Transverse colon (tissue), 4 donors: Measurements from ENCODE around the gene TECRL. TPM values are rescaled to one million over a fixed set of nuclear protein-coding genes. Genes with fewer than 3 reads are reported as not detected.

ENCODE experiments used
- DNase-seq: peaks from one replicate; pipeline ENCODE4 v3.0.0-alpha.2; 2019
- H3K27ac ChIP-seq, 4 donors: fragments of 200-600 bp; sonication (generic); 2 replicates each; pipeline ENCODE4 v1.5.1; 2016 to 2018; ENCODE audit warnings: inconsistent platforms in 4 of 4
- H3K27me3 ChIP-seq: fragments of 200-600 bp; sonication (generic); 2 replicates; pipeline ENCODE4 v1.5.1; 2017; ENCODE audit warnings: inconsistent platforms
- H3K36me3 ChIP-seq, 4 donors: fragments of 200-600 bp; sonication (generic); 2 replicates each; pipeline ENCODE4 v1.5.1; 2017 to 2019; ENCODE audit warnings: inconsistent platforms in 4 of 4
- H3K4me1 ChIP-seq, 4 donors: fragments of 200-600 bp; sonication (generic); 2 replicates each; pipeline ENCODE4 v1.5.1; 2017 to 2020; ENCODE audit warnings: inconsistent platforms in 4 of 4
- H3K4me3 ChIP-seq, 4 donors: fragments of 200-600 bp; sonication (generic); 1 replicate in 1 of 4; 2 replicates in 3 of 4; pipeline versions ENCODE4 v1.5.1 to v1.6.1; 2017 to 2019; ENCODE audit warnings: inconsistent platforms in 4 of 4
- H3K9me3 ChIP-seq, 2 donors: fragments of 200-600 bp; sonication (generic); 2 replicates each; pipeline ENCODE4 v1.5.1; 2017 to 2019; ENCODE audit warnings: inconsistent platforms in 2 of 2
- EP300 ChIP-seq: sonication (generic); formaldehyde crosslinking; IDR thresholded peaks from one replicate; pipeline ENCODE4 v1.6.1; 2017; ENCODE audit warnings: antibody characterized with exemption, low read depth
- POLR2A ChIP-seq: fragments of 450-650 bp; IDR thresholded peaks from one replicate; pipeline ENCODE4 v1.6.1; 2016; ENCODE audit warnings: antibody characterized with exemption, mild to moderate bottlenecking, moderate library complexity
- POLR2AphosphoS5 ChIP-seq, 3 donors: sonication (generic); formaldehyde crosslinking; IDR thresholded peaks; one replicate each; pipeline ENCODE4 v1.6.1; 2016; ENCODE audit warnings: antibody characterized with exemption in 3 of 3
- WGBS, 2 donors: methylation state at CpG; one replicate each; pipeline ENCODE4 v1.1.5; 2018; ENCODE audit warnings: low coverage in 1 of 2; 5-methylcytosine and 5-hydroxymethylcytosine counted together
- in situ Hi-C, 4 donors: fragments of 200-750 bp; cut with MboI; loops; one replicate each; pipeline versions ENCODE4 v1.15.0 to v1.15.1; 2017; ENCODE audit warnings: low sequenced_read_pairs in 3 of 4, low pct_ligation_motif_present in 1 of 4, low pct_unique_long_range_greater_than_20kb in 1 of 4
- intact Hi-C: fragments of 100-400 bp; cut with DNase I; formaldehyde crosslinking; loops from one replicate; pipeline ENCODE4 v1.15.1; 2023; ENCODE audit warnings: low total_unique reads
- total RNA-seq, 4 donors: library from RNA; depleted of rRNA; stranded (reverse); fragments of >200 nt; gene quantifications; one replicate each; pipeline ENCODE4 v1.1.0, GENCODE V29; 2016
- TF ChIP-seq, protein P1 (sequence below), 5 experiments: fragments of 200-600 bp in 3 of 5; fragments of 450-650 bp in 2 of 5; sonication (generic) in 3 of 5; IDR thresholded peaks; 1 replicate in 2 of 5; 2 replicates in 3 of 5; pipeline ENCODE4 v1.5.1; 2016 to 2017; ENCODE audit warnings: antibody characterized with exemption in 5 of 5, inconsistent platforms in 3 of 5, mild to moderate bottlenecking in 2 of 5, moderate library complexity in 1 of 5

The TECRL gene
- total RNA-seq, 4 donors from 2014 or later, result not detected

DNA sequence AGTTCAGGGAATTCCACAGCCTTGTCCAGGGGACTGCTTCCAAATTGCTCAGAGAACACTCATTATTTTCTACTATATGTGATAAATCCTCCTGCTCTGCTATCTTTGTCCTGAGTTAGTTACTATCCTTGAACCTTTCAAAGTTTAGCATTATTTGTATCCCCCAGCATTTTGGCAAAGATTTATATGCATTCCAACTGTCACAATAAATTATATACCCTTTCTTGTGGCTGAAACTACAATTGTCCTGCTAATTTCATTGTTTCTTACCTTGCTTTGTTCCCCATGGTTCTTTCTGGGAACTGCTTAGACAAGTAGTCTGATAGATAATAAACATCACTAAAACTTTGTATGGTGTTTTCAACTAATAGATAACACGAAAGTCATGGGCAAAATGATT lies 40.5 kb downstream of the TECRL start:
- in situ Hi-C loops (no loop called here), intact Hi-C loops (no loop called here)
- H3K9me3 ChIP-seq, result no peaks in the 10 kb centered on the region
- TF ChIP-seq, protein P1, sequence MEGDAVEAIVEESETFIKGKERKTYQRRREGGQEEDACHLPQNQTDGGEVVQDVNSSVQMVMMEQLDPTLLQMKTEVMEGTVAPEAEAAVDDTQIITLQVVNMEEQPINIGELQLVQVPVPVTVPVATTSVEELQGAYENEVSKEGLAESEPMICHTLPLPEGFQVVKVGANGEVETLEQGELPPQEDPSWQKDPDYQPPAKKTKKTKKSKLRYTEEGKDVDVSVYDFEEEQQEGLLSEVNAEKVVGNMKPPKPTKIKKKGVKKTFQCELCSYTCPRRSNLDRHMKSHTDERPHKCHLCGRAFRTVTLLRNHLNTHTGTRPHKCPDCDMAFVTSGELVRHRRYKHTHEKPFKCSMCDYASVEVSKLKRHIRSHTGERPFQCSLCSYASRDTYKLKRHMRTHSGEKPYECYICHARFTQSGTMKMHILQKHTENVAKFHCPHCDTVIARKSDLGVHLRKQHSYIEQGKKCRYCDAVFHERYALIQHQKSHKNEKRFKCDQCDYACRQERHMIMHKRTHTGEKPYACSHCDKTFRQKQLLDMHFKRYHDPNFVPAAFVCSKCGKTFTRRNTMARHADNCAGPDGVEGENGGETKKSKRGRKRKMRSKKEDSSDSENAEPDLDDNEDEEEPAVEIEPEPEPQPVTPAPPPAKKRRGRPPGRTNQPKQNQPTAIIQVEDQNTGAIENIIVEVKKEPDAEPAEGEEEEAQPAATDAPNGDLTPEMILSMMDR (IDR thresholded peaks at IDR 0.05), result no peak
- TF ChIP-seq POLR2AphosphoS5 (IDR thresholded peaks at IDR 0.05), result no peak
- no peak for TF ChIP-seq EP300
- TF ChIP-seq POLR2A, result no peak
- no peak overlapping the region for H3K27ac ChIP-seq
- no peak overlapping the region for H3K4me3 ChIP-seq
- no peaks in the 10 kb centered on the region for H3K36me3 ChIP-seq
- 40% methylated on average over 1 of the region's 1 CpG; no CpG with 5 or more reads in 1 of the 2 donors for WGBS, 2 donors
- no peaks in the 10 kb centered on the region for H3K27me3 ChIP-seq
- no peaks in the 10 kb centered on the region for H3K4me1 ChIP-seq
- no peak for DNase-seq

DNA sequence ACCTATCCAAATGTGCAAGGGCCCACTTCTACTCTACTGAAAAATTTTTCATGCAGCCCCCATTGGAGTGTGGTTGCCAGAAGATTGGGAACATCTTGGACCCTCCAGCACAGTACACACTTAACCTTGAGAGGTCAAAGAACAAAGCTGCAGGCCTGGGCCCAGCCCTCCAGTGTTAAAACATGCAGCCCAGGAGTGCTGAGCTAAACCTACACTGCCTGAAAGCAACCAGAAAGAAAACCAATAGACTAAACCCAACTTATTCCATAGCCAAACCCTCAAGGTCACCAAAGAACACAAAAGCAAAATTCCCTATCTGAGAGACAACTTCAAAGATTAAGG lies 47.9 kb downstream of the TECRL start:
- no peak for TF ChIP-seq EP300
- TF ChIP-seq, protein P1 (IDR thresholded peaks at IDR 0.05), result no peak
- TF ChIP-seq POLR2AphosphoS5 (IDR thresholded peaks at IDR 0.05), result no peak
- no peak for TF ChIP-seq POLR2A
- Histone ChIP-seq H3K4me3 (no peak overlapping the region), H3K27ac (no peak overlapping the region), H3K4me1 (no peaks in the 10 kb centered on the region), H3K36me3 (no peaks in the 10 kb centered on the region), H3K9me3 (no peaks in the 10 kb centered on the region), H3K27me3 (no peaks in the 10 kb centered on the region)
- DNase-seq, result no peak
- intact Hi-C loops (no loop called here), in situ Hi-C loops (no loop called here)

DNA sequence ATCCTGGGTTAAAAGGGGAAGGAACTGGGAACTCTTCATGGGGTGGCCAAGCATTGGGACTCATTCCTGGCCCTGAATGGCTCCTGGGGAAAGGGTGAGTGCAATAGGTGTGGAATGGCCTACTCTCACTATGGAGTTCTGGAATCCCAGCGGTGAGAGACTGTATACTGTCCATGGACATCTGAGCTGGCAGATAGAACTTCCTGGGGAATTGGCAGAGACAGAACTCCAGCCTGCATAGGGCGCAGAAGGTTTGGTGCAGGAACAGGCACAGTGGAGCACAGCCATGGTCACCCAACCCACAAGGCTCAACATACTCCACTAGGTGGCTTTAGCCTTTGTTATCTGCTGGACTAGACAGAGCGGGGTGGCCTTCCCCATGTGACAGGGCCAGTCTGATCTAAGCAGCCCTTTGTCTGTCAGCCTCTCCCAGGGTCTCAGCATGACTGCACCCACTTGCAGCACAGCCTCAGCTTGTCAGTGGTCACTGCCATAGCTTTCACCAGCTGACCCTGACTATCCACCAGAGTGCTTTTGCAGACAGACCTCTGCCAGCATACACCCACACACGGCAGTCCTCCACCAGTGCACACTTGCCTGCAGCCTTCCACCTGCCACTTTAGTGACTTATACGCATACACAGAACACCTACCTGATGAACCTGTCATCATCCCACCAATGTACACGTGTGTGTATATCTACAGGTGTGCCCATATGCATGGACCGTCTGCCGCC lies 48.4 kb downstream of the TECRL start:
- 79% methylated on average over 8 of the region's 8 CpGs; no CpG with 5 or more reads in 1 of the 2 donors for WGBS, 2 donors
- no peak overlapping the region for H3K27ac ChIP-seq
- no peak overlapping the region for H3K4me3 ChIP-seq
- H3K4me1 ChIP-seq, result no peaks in the 10 kb centered on the region
- TF ChIP-seq EP300 (no peak), POLR2AphosphoS5 (IDR thresholded peaks at IDR 0.05) (no peak), POLR2A (no peak)
- TF ChIP-seq, protein P1 (IDR thresholded peaks at IDR 0.05), result no peak
- in situ Hi-C loops (no loop called here), intact Hi-C loops (no loop called here)
- no peak for DNase-seq
- H3K9me3 ChIP-seq, result no peaks in the 10 kb centered on the region
- H3K27me3 ChIP-seq, result no peaks in the 10 kb centered on the region
- no peaks in the 10 kb centered on the region for H3K36me3 ChIP-seq

DNA sequence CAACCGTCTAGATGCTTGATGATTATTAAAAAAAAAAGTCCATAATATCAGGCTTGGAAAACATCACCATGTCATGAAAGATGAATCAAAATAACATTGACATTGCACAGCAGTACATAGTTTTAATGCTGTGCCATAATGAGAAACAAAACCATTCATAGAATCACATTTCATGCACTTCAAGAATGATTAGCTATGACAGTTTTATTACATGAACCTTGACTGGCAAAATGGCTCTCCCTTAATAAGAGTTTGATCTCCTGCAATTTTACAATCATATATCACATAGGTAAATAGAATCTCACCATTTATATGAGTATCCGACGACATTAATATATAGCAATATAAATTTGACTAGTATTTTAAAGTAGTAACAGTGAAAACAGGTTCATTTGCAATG lies 49.8 kb downstream of the TECRL start:
- H3K4me3 ChIP-seq, result no peak overlapping the region
- in situ Hi-C loops (no loop called here), intact Hi-C loops (no loop called here)
- H3K27ac ChIP-seq, result no peak overlapping the region
- no peaks in the 10 kb centered on the region for H3K9me3 ChIP-seq
- WGBS, 2 donors, result 71 to 80% methylated on average over 3 of the region's 3 CpGs
- no peaks in the 10 kb centered on the region for H3K4me1 ChIP-seq
- no peaks in the 10 kb centered on the region for H3K27me3 ChIP-seq
- no peak for TF ChIP-seq EP300
- TF ChIP-seq POLR2A, result no peak
- TF ChIP-seq, protein P1 (IDR thresholded peaks at IDR 0.05), result no peak
- TF ChIP-seq POLR2AphosphoS5 (IDR thresholded peaks at IDR 0.05), result no peak
- H3K36me3 ChIP-seq, result no peaks in the 10 kb centered on the region
- no peak for DNase-seq
